Prostate gland (tissue), 2 donors: ENCODE data around the gene SIX2.
A peak's percentile ranks its signal among the peaks of the same experiment; 100 is the strongest.

Experiments used
- CTCF ChIP-seq, 4 experiments: fragments of 200-600 bp in 2 of 4; fragments of 450-650 bp in 2 of 4; sonication (generic) in 2 of 4; IDR thresholded peaks; 1 replicate in 3 of 4; 2 replicates in 1 of 4; pipeline ENCODE4 v1.5.1; 2016 to 2019; ENCODE audit warnings: antibody characterized with exemption in 4 of 4, mild to moderate bottlenecking in 2 of 4, moderate library complexity in 2 of 4
- POLR2A ChIP-seq: fragments of 450-650 bp; IDR thresholded peaks from one replicate; pipeline ENCODE4 v1.6.1; 2016; ENCODE audit warnings: antibody characterized with exemption, mild to moderate bottlenecking

- peak in 1 of 4 experiments; percentile 28 for TF ChIP-seq CTCF (IDR thresholded peaks at IDR 0.05)
- no peak for TF ChIP-seq POLR2A
Measured at GRCh38 chr2:45024600-45025291, 15.5 kb upstream of the SIX2 start.
